ENCODE results near the gene FGFR3. TPM values are rescaled to one million over a fixed set of nuclear protein-coding genes. Genes with fewer than 3 reads are reported as not detected.

Gene FGFR3
- polyA plus RNA-seq, 1 donor from 2014 or later: 0.48 TPM

- Histone ChIP-seq H3K27me3 (ENCODE audit: insufficient read depth, low read depth, low read length) (peaks cover 21% of the 10 kb centered on the region), H3K9ac (ENCODE audit: low read length) (no peak overlapping the region), H3K79me2 (replicated peaks; ENCODE audit: insufficient read depth, low read length) (no peaks in the 10 kb centered on the region), H3K27ac (ENCODE audit: low read length) (no peak overlapping the region), H3K9me3 (ENCODE audit: low read length) (no peaks in the 10 kb centered on the region), H3K4me3 (ENCODE audit: low read length) (no peak overlapping the region), H4K20me1 (ENCODE audit: insufficient read depth) (no peaks in the 10 kb centered on the region), H3K36me3 (ENCODE audit: insufficient read depth, low read length) (no peaks in the 10 kb centered on the region), H3K9me2 (ENCODE audit: insufficient read depth, low read length) (no peaks in the 10 kb centered on the region), H3F3A (ENCODE audit: insufficient read depth, low read length, poor library complexity, severe bottlenecking) (no peaks in the 10 kb centered on the region), H2AFZ (ENCODE audit: low read depth, low read length) (no peak overlapping the region), H3K4me2 (ENCODE audit: low read length) (no peak overlapping the region)
- TF ChIP-seq CTCF (IDR thresholded peaks at IDR 0.05; ENCODE audit: poor library complexity, severe bottlenecking) (no peak), MXI1 (conservative IDR thresholded peaks at IDR 0.05; ENCODE audit: poor library complexity, severe bottlenecking) (no peak), TAF1 (IDR thresholded peaks at IDR 0.05; ENCODE audit: low read depth) (no peak), POLR2AphosphoS5 (IDR thresholded peaks at IDR 0.05) (no peak), EZH2 (IDR thresholded peaks at IDR 0.05; ENCODE audit: borderline replicate concordance, insufficient read depth, low read length, poor library complexity, severe bottlenecking) (no peak), RAD21 (conservative IDR thresholded peaks at IDR 0.05) (no peak)
- TF ChIP-seq, protein P1, sequence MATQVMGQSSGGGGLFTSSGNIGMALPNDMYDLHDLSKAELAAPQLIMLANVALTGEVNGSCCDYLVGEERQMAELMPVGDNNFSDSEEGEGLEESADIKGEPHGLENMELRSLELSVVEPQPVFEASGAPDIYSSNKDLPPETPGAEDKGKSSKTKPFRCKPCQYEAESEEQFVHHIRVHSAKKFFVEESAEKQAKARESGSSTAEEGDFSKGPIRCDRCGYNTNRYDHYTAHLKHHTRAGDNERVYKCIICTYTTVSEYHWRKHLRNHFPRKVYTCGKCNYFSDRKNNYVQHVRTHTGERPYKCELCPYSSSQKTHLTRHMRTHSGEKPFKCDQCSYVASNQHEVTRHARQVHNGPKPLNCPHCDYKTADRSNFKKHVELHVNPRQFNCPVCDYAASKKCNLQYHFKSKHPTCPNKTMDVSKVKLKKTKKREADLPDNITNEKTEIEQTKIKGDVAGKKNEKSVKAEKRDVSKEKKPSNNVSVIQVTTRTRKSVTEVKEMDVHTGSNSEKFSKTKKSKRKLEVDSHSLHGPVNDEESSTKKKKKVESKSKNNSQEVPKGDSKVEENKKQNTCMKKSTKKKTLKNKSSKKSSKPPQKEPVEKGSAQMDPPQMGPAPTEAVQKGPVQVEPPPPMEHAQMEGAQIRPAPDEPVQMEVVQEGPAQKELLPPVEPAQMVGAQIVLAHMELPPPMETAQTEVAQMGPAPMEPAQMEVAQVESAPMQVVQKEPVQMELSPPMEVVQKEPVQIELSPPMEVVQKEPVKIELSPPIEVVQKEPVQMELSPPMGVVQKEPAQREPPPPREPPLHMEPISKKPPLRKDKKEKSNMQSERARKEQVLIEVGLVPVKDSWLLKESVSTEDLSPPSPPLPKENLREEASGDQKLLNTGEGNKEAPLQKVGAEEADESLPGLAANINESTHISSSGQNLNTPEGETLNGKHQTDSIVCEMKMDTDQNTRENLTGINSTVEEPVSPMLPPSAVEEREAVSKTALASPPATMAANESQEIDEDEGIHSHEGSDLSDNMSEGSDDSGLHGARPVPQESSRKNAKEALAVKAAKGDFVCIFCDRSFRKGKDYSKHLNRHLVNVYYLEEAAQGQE (IDR thresholded peaks at IDR 0.05; ENCODE audit: borderline replicate concordance): no peak
These were observed 22.3 kb upstream of the FGFR3 start for GRCh38 chr4:1770791-1771231.

DNA sequence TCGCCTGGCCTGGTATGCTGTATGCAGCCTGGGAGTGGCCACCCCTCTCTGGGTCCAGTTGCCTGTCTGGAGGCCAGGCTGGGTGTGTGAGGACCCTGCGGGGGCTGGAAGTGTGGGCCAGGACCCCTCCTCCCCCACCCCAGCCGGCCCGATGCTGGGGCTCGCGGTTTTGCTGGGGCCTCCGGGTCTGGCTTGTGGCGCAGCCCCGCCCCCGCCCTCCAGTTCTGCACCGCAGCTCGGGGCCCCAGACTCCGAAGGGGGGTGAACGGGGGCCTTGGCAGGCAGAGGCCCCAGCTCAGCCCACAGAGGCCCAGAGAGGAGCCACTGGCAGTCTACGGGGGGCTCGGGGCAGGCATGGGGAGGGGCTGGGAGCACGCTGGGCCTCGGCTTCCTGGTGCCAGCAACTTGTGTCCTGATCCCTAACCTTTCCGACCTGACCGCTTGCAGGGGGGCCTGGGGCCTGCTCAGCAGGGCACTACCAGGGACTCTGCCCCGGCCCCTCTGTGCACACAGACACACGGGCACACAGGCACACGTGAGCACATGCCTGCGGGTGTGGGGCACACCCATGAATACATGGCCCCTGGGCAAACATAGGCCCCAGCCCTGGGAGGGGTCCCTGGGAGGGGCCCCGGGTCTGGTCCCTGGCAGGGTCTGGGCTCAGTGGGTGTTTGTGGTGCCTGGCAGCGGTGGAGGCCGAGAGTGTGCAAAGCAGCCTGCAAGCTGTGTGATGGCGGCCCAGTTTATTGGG is 21.4 kb upstream of the FGFR3 start:
- H3K9ac ChIP-seq (ENCODE audit: low read length): no peak overlapping the region
- H3K9me3 ChIP-seq (ENCODE audit: low read length): no peaks in the 10 kb centered on the region
- no peak overlapping the region for H3K4me2 ChIP-seq (ENCODE audit: low read length)
- no peak overlapping the region for H2AFZ ChIP-seq (ENCODE audit: low read depth, low read length)
- no peak overlapping the region for H3K4me3 ChIP-seq (ENCODE audit: low read length)
- no peaks in the 10 kb centered on the region for H4K20me1 ChIP-seq (ENCODE audit: insufficient read depth)
- H3F3A ChIP-seq (ENCODE audit: insufficient read depth, low read length, poor library complexity, severe bottlenecking): no peaks in the 10 kb centered on the region
- H3K36me3 ChIP-seq (ENCODE audit: insufficient read depth, low read length): no peaks in the 10 kb centered on the region
- no peaks in the 10 kb centered on the region for H3K9me2 ChIP-seq (ENCODE audit: insufficient read depth, low read length)
- H3K27me3 ChIP-seq (ENCODE audit: insufficient read depth, low read depth, low read length): peaks cover 12% of the 10 kb centered on the region
- H3K79me2 ChIP-seq (replicated peaks; ENCODE audit: insufficient read depth, low read length): no peaks in the 10 kb centered on the region
- no peak overlapping the region for H3K27ac ChIP-seq (ENCODE audit: low read length)
- TF ChIP-seq CTCF (IDR thresholded peaks at IDR 0.05; ENCODE audit: poor library complexity, severe bottlenecking) (no peak), EP300 (conservative IDR thresholded peaks at IDR 0.05; ENCODE audit: poor library complexity, severe bottlenecking) (no peak), POLR2AphosphoS5 (IDR thresholded peaks at IDR 0.05) (no peak), SMC3 (conservative IDR thresholded peaks at IDR 0.05; ENCODE audit: poor library complexity) (no peak), EZH2 (IDR thresholded peaks at IDR 0.05; ENCODE audit: borderline replicate concordance, insufficient read depth, low read length, poor library complexity, severe bottlenecking) (no peak), TAF1 (IDR thresholded peaks at IDR 0.05; ENCODE audit: low read depth) (no peak), MXI1 (conservative IDR thresholded peaks at IDR 0.05; ENCODE audit: poor library complexity, severe bottlenecking) (no peak), RAD21 (conservative IDR thresholded peaks at IDR 0.05) (no peak)
- TF ChIP-seq, protein P1 (IDR thresholded peaks at IDR 0.05; ENCODE audit: borderline replicate concordance): no peak
